NCI-H2081 (cell line): ENCODE results near the gene GMPPB.
"Not testable (repeated sequence)": the region's sequence is repeated elsewhere in the genome, so short reads cannot be mapped to it uniquely, and the experiment has no call there.

Source experiments
- DNase-seq, 2 experiments: peaks; one replicate each; lab custom pipeline; 2025; lab: John Stamatoyannopoulos, UW

Gene GMPPB

GRCh38 chr3:49689908-49690624 is 33.7 kb downstream of the GMPPB start:
- not testable (repeated sequence) for DNase-seq

- no peak for DNase-seq
These were observed 34.5 kb downstream of the GMPPB start, which contains the start of the genes MST1 and RNF123 for GRCh38 chr3:49689046-49689907. Gene MST1, minus strand, starts transcription at chr3:49689474. Its CDS starts 783 bp downstream, at chr3:49688691. Gene RNF123, plus strand, starts transcription at chr3:49689557. Its CDS starts 1,609 bp downstream, at chr3:49691166.

GRCh38 chr3:49688338-49689045 is 35.3 kb downstream of the GMPPB start:
- DNase-seq = not testable (repeated sequence)

- not testable (repeated sequence) for DNase-seq
These were observed 36.3 kb downstream of the GMPPB start for GRCh38 chr3:49687424-49687795.

- DNase-seq = not testable (repeated sequence)
These were observed 36.9 kb downstream of the GMPPB start for GRCh38 chr3:49686769-49687423.

- DNase-seq = not testable (repeated sequence)
These were observed 37.4 kb downstream of the GMPPB start for GRCh38 chr3:49686346-49686745.

- DNase-seq = not testable (repeated sequence)
These were observed 37.9 kb downstream of the GMPPB start for GRCh38 chr3:49685846-49686245.

- not testable (repeated sequence) for DNase-seq
These were observed 38.6 kb downstream of the GMPPB start for GRCh38 chr3:49685103-49685502.

GRCh38 chr3:49684453-49684852 is 39.3 kb downstream of the GMPPB start:
- DNase-seq = not testable (repeated sequence)

- no peak for DNase-seq
These were observed 40.6 kb downstream of the GMPPB start for GRCh38 chr3:49683162-49683561.

- DNase-seq = no peak
These were observed 42.2 kb downstream of the GMPPB start for GRCh38 chr3:49681543-49681942.

- no peak for DNase-seq
These were observed 42.6 kb downstream of the GMPPB start for GRCh38 chr3:49681232-49681522.

GRCh38 chr3:49680493-49681231 is 43.1 kb downstream of the GMPPB start:
- no peak for DNase-seq

- DNase-seq = no peak
These were observed 47.8 kb downstream of the GMPPB start for GRCh38 chr3:49675912-49676311.

- DNase-seq = no peak
These were observed 49.2 kb downstream of the GMPPB start for GRCh38 chr3:49674497-49674983.

- no peak for DNase-seq
These were observed 49.8 kb downstream of the GMPPB start, which contains the start of gene APEH for GRCh38 chr3:49673715-49674496. Gene APEH, plus strand, starts transcription at chr3:49674351. Its CDS starts 51 bp downstream, at chr3:49674402.

GRCh38 chr3:49673121-49673714 is 50.5 kb downstream of the GMPPB start:
- no peak for DNase-seq

GRCh38 chr3:49671291-49672288 is 52.2 kb downstream of the GMPPB start:
- DNase-seq = no peak

GRCh38 chr3:49670940-49671290 is 52.8 kb downstream of the GMPPB start:
- no peak for DNase-seq
